ENCODE data around the gene PHF2.

DNA sequence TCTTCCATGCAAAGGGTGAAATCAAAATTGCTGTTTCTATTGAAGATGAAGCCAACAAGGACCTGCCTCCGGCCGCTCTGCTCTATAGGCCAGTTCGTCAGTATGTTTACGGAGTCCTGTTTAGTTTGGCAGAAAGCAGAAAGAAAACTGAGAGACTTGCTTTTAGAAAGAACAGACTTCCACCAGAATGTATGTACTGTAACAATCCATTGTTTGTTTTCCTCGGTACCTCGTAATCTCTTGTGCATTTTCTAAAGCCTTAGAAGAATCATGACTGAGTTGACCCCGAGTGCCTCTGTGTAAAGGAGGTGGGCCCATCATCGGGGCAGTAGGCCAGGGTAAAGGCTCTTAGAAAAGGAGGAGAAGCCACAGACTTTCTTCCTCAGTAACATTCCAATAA is 44.2 kb upstream of the PHF2 start:
- TF ChIP-seq, protein P1, sequence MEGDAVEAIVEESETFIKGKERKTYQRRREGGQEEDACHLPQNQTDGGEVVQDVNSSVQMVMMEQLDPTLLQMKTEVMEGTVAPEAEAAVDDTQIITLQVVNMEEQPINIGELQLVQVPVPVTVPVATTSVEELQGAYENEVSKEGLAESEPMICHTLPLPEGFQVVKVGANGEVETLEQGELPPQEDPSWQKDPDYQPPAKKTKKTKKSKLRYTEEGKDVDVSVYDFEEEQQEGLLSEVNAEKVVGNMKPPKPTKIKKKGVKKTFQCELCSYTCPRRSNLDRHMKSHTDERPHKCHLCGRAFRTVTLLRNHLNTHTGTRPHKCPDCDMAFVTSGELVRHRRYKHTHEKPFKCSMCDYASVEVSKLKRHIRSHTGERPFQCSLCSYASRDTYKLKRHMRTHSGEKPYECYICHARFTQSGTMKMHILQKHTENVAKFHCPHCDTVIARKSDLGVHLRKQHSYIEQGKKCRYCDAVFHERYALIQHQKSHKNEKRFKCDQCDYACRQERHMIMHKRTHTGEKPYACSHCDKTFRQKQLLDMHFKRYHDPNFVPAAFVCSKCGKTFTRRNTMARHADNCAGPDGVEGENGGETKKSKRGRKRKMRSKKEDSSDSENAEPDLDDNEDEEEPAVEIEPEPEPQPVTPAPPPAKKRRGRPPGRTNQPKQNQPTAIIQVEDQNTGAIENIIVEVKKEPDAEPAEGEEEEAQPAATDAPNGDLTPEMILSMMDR (IDR thresholded peaks at IDR 0.05; ENCODE audit: insufficient read depth, low read depth, low read length) = no peak
- no peak for TF ChIP-seq EZH2 (IDR thresholded peaks at IDR 0.05; ENCODE audit: insufficient read depth, low read length)
